ENCODE data around the gene FASTK. TPM values are rescaled to one million over a fixed set of nuclear protein-coding genes. Genes with fewer than 3 reads are reported as not detected.

Gene FASTK
- total RNA-seq, 4 donors from 2014 or later: 121 to 241 (median 144) TPM

DNA sequence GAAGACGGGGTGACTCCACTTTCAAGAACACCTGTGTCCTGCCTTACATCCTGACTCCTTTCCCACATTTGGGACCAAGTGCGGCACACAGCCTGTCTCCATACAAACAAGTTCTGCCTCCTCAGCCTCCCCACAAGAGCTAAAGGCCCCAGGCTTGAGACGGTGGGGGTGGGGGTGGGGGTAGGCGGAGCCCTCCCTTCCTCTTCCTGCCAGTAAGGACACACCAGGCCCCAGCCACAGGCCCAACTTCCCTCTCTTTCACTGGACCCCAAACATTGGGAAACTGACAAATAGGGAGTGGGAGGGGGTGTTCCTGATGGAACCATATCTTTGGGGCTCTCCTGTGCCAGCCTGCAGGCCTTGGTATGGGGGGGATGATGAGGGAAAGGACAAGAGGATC, 27.5 kb downstream of the FASTK start:
- DNase-seq: no peak
- no peak overlapping the region for H3K4me3 ChIP-seq
- in situ Hi-C loops (cut with MboI; ENCODE audit: low pct_ligation_motif_present in 1 of 4, low pct_unique_long_range_greater_than_20kb in 1 of 4, low sequenced_read_pairs in 3 of 4) (no loop called here), intact Hi-C loops (cut with DNase I; ENCODE audit: low total_unique reads) (loop anchor here (2.0 kb wide), 1 partner anchor 60 kb away; no protein-coding TSS in a partner anchor)
- H3K4me1 ChIP-seq: peaks cover 6 to 18% (median 16%) of the 10 kb centered on the region in 4 donors
- H3K9me3 ChIP-seq: no peaks in the 10 kb centered on the region
- WGBS, 2 donors (ENCODE audit: low coverage in 1 of 2): 62% methylated on average over 4 of the region's 4 CpGs; no CpG with 5 or more reads in 1 of the 2 donors
- TF ChIP-seq POLR2AphosphoS5 (IDR thresholded peaks at IDR 0.05) (no peak), POLR2A (IDR thresholded peaks at IDR 0.05) (no peak), EP300 (IDR thresholded peaks at IDR 0.05; ENCODE audit: low read depth) (no peak)
- TF ChIP-seq, protein P1, sequence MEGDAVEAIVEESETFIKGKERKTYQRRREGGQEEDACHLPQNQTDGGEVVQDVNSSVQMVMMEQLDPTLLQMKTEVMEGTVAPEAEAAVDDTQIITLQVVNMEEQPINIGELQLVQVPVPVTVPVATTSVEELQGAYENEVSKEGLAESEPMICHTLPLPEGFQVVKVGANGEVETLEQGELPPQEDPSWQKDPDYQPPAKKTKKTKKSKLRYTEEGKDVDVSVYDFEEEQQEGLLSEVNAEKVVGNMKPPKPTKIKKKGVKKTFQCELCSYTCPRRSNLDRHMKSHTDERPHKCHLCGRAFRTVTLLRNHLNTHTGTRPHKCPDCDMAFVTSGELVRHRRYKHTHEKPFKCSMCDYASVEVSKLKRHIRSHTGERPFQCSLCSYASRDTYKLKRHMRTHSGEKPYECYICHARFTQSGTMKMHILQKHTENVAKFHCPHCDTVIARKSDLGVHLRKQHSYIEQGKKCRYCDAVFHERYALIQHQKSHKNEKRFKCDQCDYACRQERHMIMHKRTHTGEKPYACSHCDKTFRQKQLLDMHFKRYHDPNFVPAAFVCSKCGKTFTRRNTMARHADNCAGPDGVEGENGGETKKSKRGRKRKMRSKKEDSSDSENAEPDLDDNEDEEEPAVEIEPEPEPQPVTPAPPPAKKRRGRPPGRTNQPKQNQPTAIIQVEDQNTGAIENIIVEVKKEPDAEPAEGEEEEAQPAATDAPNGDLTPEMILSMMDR (IDR thresholded peaks at IDR 0.05): no peak
- no peaks in the 10 kb centered on the region for H3K36me3 ChIP-seq
- H3K27ac ChIP-seq: no peak overlapping the region
- H3K27me3 ChIP-seq: peaks cover 8% of the 10 kb centered on the region

DNA sequence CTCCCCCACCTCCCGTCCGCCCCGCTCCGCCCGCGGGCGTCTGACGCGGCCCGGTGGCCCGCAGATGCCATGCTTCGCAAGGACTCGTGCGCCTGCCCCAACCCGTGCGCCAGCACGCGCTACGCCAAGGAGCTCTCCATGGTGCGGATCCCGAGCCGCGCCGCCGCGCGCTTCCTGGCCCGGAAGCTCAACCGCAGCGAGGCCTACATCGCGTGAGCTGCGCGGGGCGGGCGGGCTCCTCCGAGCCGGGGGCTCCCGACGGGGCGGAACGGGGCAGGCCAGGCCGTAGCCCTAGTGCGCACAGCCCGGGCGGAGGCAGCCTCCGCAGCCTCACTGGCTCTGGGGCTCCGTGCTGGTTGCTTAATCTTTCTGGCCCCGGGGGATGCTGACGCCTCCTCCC, 29.5 kb downstream of the FASTK start:
- TF ChIP-seq EP300 (IDR thresholded peaks at IDR 0.05; ENCODE audit: low read depth): no peak
- peak in 1 of 3 donors; percentile 19 for TF ChIP-seq POLR2AphosphoS5 (IDR thresholded peaks at IDR 0.05)
- no peak for TF ChIP-seq POLR2A (IDR thresholded peaks at IDR 0.05)
- TF ChIP-seq, protein P1 (IDR thresholded peaks at IDR 0.05): no peak
- DNase-seq: peak; percentile 43
- Histone ChIP-seq H3K36me3 (no peaks in the 10 kb centered on the region), H3K27me3 (peaks cover 8% of the 10 kb centered on the region), H3K27ac (no peak overlapping the region), H3K4me1 (peaks cover 0 to 16% (median 8%) of the 10 kb centered on the region in 4 donors), H3K9me3 (no peaks in the 10 kb centered on the region), H3K4me3 (no peak overlapping the region)
- 7% methylated on average over 18 to 20 of the region's 50 CpGs for WGBS, 2 donors (ENCODE audit: low coverage in 1 of 2)
- intact Hi-C loops (cut with DNase I; ENCODE audit: low total_unique reads) (no loop called here), in situ Hi-C loops (cut with MboI; ENCODE audit: low pct_ligation_motif_present in 1 of 4, low pct_unique_long_range_greater_than_20kb in 1 of 4, low sequenced_read_pairs in 3 of 4) (no loop called here)

DNA sequence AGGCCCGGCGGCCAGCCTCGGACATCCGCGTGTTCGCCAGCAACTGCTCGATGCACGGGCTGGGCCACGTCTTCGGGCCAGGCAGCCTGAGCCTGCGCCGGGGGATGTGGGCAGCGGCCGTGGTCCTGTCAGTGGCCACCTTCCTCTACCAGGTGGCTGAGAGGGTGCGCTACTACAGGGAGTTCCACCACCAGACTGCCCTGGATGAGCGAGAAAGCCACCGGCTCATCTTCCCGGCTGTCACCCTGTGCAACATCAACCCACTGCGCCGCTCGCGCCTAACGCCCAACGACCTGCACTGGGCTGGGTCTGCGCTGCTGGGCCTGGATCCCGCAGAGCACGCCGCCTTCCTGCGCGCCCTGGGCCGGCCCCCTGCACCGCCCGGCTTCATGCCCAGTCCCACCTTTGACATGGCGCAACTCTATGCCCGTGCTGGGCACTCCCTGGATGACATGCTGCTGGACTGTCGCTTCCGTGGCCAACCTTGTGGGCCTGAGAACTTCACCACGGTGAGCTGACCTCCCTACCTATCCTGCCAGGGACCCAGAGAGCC, 31.6 kb downstream of the FASTK start:
- TF ChIP-seq EP300 (IDR thresholded peaks at IDR 0.05; ENCODE audit: low read depth) (no peak), POLR2A (IDR thresholded peaks at IDR 0.05) (no peak)
- TF ChIP-seq, protein P1 (IDR thresholded peaks at IDR 0.05): no peak
- H3K27me3 ChIP-seq: peaks cover 8% of the 10 kb centered on the region
- no peak overlapping the region for H3K4me3 ChIP-seq
- H3K9me3 ChIP-seq: no peaks in the 10 kb centered on the region
- peaks cover 0 to 16% (median 8%) of the 10 kb centered on the region in 4 donors for H3K4me1 ChIP-seq
- in situ Hi-C loops (cut with MboI; ENCODE audit: low pct_ligation_motif_present in 1 of 4, low pct_unique_long_range_greater_than_20kb in 1 of 4, low sequenced_read_pairs in 3 of 4): no loop called here
- intact Hi-C loops (cut with DNase I; ENCODE audit: low total_unique reads): no loop called here
- H3K36me3 ChIP-seq: no peaks in the 10 kb centered on the region
- 90% methylated on average over 38 of the region's 38 CpGs; no CpG with 5 or more reads in 1 of the 2 donors for WGBS, 2 donors (ENCODE audit: low coverage in 1 of 2)
- no peak overlapping the region for H3K27ac ChIP-seq
- no peak for DNase-seq

DNA sequence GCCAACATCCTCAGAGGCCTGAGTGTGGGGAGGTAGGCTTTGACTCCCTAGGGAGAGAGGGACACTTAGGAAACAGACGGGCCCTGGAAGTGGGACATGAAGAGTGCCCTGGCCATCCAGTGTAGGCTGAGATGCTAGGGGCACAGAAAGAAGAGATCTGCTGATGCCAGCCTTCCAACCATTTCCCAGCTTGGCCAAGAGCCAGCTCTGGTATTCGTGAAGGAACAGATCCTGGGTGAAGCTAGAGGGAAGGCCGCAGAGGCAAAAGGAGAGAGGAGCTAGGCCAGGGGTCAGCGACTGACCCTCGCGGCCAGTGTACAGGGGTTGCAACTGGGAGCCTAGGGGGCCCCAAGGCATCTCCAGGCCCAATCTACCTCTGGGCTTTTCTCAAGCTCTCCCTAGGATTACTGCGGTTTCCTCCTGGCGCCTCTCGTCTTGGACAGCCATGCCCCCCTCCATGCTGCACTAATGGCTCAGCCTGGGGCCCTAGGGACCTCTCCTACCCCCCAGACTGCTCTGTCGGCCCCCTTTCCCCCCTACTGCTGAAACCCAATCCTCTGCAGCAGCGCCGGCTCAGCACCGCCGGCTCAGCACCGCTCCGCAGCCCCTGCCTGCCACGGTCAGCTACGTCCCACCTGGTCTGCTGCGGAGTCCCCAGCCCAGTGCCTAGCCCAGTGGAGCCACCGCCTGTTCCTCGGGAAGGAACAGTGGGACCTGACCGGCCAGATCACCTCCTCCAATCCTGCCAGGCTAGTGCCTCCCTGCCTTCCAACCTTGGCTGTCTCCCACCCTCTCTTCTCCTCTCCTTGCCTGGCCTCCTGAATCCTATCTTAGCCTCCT, 32.4 kb downstream of the FASTK start, which contains the start of gene ASIC3:
Gene ASIC3 (plus strand): TSS at position 556 of the 840 bp plus-strand sequence. CDS start 355 bp downstream, outside the sequence.
- no peaks in the 10 kb centered on the region for H3K36me3 ChIP-seq
- no peaks in the 10 kb centered on the region for H3K9me3 ChIP-seq
- H3K4me1 ChIP-seq: peaks cover 0 to 16% (median 8%) of the 10 kb centered on the region in 4 donors
- no peak within 1 kb of the TSS for H3K4me3 ChIP-seq
- no peak for TF ChIP-seq POLR2A (IDR thresholded peaks at IDR 0.05)
- TF ChIP-seq POLR2AphosphoS5 (IDR thresholded peaks at IDR 0.05): no peak
- TF ChIP-seq, protein P1 (IDR thresholded peaks at IDR 0.05): no peak
- no peak for TF ChIP-seq EP300 (IDR thresholded peaks at IDR 0.05; ENCODE audit: low read depth)
- no peak for DNase-seq
- H3K27me3 ChIP-seq: peaks cover 8% of the 10 kb centered on the region
- in situ Hi-C loops (cut with MboI; ENCODE audit: low pct_ligation_motif_present in 1 of 4, low pct_unique_long_range_greater_than_20kb in 1 of 4, low sequenced_read_pairs in 3 of 4): no loop called here
- intact Hi-C loops (cut with DNase I; ENCODE audit: low total_unique reads): no loop called here
- H3K27ac ChIP-seq: no peak within 1 kb of the TSS
- 80 to 84% methylated on average over 2 to 22 of the region's 22 CpGs for whole genome bisulfite sequencing, 2 donors (ENCODE audit: low coverage in 1 of 2)
